Measurements from ENCODE around the gene KCTD14.
"Not testable (repeated sequence)": the region's sequence is repeated elsewhere in the genome, so short reads cannot be mapped to it uniquely, and the experiment has no call there.

The KCTD14 gene, protein sequence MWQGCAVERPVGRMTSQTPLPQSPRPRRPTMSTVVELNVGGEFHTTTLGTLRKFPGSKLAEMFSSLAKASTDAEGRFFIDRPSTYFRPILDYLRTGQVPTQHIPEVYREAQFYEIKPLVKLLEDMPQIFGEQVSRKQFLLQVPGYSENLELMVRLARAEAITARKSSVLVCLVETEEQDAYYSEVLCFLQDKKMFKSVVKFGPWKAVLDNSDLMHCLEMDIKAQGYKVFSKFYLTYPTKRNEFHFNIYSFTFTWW

DNA sequence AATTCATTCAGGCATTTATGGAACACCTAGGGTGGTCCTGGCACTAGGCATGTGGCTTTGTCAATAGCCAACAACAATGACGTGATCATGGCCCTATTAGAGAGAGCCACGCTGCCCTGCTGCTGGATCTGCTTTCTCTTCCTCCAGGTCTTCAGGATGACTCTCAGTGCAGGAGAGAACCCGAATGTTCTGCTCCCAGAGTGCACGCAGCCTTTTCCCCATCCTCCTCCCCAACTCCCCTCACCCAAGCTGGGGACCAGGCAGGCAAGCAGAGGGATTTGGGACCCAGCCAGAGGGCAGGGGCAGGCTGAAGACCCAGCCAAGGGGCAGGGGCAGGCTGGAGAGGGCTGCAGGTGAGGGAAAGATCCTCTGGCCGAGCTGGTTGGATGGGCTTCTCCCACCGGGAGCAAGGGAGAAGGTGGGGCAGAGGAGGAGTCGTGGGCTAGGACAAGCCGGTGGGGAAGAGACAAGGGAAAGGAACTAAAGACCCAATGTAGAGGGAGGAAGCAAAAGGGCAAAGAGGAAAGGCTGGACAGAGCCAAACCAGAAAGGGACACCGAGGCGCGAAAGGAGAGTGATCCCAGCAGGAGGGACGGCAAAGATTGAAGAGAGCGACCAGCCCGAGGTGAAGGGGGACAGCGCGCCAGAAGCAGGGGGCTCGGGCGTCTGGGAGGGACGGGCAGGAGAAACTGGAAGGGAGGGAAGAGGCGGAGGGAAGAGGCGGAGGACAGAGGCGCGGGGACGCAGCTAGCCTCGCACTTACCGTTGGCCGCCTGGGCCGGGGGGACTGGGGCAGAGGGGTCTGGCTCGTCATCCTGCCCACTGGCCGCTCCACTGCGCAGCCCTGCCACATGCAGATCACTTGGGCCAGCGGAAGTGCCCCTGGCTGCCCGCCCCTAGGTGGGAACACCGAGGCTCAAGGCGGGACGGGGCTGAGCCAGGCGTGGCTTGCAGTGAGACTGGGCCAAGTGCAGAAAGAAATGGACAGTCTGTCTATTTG lies at the start of gene KCTD14:
Gene KCTD14, minus strand, starts transcription at position 880 of the 1,000 bp plus-strand sequence. Its CDS starts 27 bp downstream, at position 853.
- DNase-seq (ENCODE audit: low read depth): no peak

DNA sequence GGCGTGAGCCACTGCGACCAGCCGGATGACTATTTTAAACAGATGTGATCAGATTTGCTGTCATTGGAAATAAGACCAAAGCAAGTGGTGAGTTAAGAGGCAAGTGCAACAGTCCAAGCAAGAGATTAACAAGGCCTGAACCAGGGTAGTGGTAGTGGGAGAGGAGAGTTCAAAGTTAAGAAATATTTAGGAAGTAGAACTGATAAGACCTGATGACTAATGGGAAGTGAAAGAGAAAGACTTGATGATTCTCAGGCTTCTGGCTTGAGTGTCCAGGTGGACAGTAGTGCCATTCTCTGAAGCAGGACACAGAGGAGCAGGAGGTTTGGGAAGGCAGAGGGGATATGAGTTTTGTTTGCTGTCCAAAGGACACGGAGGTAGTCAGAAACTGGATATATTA lies 49.4 kb upstream of the KCTD14 start:
- DNase-seq (ENCODE audit: low read depth): no peak

DNA sequence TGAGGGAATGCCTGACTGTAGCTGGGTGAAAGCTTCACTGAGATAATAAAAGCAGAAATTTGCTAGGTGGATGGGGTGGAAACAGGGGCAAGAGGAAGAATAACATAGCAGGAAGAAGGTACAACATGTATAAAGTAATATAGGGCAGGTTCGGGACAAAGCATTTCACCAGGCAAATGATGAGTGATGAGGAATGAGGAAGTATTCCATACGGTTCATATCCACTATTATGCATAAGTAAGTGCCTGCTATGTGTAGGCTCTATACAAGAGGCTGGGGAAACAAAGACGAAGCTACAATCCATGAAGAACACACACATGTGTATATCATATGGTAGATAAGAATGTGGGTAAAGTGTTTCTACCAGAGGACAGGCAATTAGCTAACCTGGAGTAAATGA lies 48.6 kb upstream of the KCTD14 start:
- no peak for DNase-seq (ENCODE audit: low read depth)

DNA sequence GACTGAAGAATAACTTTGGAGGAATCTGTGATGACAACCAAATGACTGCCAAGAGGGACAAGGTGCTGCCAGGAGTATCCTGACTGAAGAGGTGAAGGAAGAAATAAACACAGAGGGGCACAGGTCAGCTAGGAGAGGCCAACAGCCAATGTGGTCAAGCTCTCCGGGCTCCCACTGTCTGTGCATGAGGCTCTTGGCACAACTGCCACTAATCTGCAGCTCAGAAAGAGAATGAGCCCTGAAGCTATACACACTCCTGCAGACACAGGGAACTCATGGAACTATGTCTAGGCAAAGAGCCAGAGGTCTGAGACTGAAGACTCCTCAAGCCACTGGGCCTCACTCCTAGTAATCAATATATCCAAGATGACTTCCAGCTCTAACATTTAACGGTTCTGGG lies 47.5 kb upstream of the KCTD14 start:
- DNase-seq (ENCODE audit: low read depth): no peak

DNA sequence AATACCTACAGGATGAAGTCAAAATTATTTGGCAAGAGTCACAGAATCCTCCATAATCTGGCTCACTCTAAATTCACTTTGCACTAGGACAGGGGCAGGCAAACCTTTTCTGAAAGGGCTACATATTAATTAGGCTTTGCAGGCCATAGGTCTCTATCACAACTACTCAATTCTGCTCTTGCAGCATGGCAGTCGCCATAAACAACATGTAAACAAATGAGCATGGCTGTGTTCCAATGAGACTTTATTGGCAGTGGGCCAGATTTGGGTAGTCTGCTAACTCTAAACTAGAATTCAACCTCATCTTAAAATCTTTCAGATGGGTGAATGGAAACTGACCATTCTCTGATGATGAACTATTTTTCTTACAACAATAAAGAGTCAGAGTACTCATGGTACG lies 46.4 kb upstream of the KCTD14 start:
- no peak for DNase-seq (ENCODE audit: low read depth)

DNA sequence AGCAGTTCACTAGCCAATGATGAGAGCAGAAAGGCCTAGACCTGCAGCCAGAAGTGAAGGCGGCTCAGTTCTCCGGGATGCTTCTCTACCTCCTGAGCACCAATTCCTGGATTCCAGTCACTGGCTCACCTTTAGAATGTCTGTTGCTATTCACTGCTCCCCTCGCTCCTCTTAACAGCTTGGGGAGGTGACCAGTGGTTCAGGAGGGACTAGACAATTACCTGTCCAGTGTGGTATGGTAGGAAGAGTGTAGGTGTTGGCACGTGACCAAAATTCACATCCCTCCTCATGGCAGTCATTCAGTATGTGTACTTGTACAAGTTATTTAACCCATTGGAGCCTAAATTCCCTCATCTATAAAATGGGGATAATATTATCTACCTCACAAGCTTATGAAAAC lies 44.6 kb upstream of the KCTD14 start:
- DNase-seq (ENCODE audit: low read depth): no peak

DNA sequence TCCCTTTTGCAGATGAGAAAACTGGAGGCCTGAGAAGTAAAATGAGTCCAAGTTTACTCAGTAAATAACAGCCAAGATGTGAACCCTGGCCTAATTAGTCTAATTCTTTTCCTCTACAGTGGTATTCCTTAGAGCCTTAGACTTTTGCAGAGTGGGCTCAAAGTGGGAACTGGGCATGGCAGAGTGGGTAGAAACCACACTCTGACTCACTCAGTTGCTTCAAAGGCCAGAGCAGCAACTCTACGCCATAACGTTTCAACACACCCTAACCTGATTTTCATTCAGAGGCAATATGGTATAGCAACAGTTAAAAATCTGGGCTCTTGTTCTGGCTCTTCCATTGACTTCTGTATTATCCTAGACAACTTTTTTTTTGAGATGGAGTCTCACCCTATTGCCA lies 43.4 kb upstream of the KCTD14 start:
- DNase-seq (ENCODE audit: low read depth): no peak

DNA sequence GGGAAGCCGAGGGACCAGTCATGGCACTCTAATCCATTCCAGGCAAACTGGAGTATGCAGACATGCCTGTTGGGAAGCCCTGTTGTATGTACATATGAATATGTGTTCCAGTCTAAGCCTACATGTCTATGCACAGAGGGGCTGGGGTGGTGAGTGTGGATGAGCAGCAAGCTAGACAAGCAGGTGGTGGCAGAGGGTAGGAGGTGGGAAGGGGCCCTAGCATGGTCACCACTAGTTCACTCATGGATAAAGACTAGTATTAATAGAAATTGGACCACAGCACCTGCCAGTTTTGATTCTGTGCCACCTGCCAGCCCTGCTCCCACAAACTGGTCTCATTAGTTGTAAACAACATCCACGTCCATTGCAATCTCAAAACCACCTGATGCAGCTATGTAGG lies 42.1 kb upstream of the KCTD14 start:
- DNase-seq (ENCODE audit: low read depth): no peak

DNA sequence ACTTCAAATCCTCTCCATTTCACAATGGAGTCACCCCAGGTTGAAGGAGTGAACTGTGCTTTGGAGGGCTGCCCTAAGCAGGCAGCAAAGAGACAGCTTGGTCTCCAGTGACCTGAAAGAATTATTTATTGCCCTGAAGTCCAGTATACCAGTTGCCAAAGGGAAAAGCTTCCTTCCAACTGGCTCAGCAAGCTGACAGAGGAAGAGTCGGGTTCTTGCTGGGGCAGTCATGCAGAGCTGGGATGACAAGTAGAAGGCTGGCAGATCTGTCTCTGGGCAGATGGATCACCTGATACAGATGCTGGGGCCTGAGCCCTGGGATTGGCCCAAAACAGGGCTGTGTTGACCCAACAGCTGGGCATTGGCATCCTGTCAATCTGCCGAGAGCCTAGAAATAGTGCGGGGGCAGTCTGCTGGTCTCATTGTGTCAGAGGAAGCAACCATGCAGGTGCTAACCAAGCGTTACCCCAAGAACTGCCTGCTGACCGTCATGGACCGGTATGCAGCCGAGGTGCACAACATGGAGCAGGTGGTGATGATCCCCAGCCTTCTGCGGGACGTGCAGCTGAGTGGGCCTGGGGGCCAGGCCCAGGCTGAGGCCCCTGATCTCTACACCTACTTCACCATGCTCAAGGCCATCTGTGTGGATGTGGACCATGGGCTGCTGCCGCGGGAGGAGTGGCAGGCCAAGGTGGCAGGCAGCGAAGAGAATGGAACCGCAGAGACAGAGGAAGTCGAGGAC lies 40.5 kb upstream of the KCTD14 start, which contains the start of gene THRSP:
Gene THRSP, plus strand, starts transcription at position 422 of the 742 bp plus-strand sequence. Its CDS starts 21 bp downstream, at position 443.
- no peak for DNase-seq (ENCODE audit: low read depth)

DNA sequence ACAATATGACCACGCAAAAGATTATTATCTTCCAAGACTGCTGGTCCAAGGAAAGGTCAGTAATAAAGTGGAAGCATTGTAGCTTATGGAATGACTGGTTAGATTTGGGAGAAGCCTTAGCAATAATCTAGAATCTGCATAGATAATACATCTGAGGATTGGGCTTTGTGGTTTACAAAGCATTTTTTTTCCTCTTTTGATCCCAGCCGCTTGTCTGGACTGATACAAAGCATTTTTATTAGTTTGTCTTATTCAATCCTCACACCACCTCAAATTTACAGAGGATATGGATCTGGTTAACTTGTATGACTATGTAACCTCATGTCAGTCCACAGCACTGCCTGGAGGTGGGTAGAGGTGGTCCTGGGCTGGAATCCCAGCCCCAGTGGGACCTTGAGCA lies 39.6 kb upstream of the KCTD14 start:
- no peak for DNase-seq (ENCODE audit: low read depth)

DNA sequence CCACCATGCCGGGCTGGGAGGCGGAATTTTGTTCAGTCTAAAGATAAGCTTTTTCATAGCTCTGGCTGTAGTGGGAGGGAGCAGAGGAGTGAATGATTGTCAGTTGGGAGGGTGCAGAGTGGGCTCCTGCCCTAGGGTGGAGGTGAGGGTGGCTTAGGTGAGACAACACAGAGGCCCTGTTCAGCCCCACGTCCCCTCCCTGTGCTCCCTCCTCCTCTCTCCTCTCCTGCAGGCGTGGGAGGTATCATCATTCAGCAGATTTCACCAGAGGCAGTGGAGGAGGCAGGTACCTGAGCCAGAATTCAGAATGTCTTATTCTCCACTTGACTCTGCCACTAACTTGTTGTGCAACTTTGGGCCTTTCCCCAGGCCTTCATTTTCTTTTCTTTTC lies 38.8 kb upstream of the KCTD14 start:
- DNase-seq (ENCODE audit: low read depth): no peak

DNA sequence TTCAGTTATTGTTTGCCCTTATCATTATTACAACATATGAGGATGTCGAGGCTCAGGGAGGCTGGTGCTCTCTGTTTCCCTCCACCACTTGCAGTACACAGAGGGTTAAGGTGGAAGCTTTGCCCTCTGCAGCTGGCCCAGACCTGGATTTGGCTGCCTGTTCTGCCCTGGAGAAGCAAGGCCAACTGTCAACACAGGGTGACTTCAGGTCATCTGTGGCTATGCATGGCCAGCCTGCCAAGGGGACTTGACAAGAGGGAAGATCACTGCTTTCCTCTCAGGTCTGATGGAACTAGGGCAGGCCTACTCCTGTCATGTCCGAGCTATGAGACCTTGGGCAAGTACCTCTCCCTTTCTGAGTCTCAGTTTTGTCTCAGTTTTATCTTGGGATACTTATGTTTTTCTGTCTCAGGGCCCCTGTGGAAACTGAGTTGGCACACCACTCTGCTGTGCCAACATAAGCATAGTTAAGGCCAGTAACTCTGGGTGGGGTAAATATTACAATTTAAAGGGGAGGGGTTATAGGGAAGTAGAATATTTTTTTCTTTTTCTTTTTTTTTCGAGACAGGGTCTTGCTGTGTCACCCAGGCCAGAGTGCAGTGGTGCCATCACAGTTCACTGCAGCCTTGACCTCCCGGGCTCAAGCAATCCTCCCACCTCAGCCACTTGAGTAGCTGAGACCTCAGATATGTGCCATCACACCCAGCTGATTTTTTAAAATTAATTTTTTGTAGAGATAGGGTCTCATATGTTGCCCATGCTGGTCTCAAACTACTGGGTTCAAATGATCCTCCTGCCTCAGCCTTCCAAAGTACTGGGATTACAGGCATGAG lies 38.2 kb upstream of the KCTD14 start:
- DNase-seq (ENCODE audit: low read depth): no peak

DNA sequence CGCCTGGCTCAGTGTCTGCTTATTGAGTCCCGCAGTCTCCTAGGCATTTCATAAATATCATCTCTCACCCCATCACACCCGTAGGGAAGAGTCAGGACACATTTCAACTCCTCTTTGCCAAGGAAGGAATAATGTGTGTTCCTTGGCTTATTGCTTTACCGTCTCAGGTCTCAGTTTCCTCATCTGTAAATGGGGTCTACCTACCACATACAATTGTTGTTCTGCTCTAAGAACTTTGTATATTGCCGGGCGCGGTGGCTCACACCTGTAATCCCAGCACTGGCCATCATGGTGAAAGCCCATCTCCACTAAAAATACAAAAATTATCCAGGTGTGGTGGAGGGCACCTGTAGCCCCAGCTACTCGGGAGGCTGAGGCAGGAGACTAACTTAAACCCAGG lies 37.5 kb upstream of the KCTD14 start:
- DNase-seq (ENCODE audit: low read depth): no peak

DNA sequence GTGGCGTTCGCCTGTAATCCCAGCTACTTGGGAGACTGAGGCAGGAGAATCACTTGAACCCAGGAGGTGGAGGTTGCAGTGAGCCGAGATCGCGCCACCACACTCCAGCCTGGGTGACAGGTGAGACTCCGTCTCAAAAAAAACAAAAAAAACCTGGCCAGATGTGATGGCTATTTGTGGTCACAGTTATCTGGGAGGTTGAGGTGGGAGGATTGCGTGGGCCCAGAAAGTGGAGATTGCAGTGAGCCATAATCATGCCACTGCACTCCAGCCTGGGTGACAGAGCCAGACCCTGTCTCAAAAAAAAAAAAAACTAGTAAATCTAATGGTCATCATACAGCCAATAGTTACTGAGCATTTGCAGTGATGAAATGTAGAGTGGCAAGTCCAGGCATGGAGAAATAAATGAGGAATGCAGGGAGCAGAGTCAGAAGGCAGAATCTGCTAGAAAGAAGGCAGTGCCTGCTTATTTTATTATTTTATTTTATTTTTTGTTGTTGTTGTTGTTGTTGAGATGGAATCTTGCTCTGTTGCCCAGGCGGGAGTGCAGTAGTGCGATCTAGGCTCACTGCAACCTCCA lies 36.8 kb upstream of the KCTD14 start:
- DNase-seq (ENCODE audit: low read depth): not testable (repeated sequence)

DNA sequence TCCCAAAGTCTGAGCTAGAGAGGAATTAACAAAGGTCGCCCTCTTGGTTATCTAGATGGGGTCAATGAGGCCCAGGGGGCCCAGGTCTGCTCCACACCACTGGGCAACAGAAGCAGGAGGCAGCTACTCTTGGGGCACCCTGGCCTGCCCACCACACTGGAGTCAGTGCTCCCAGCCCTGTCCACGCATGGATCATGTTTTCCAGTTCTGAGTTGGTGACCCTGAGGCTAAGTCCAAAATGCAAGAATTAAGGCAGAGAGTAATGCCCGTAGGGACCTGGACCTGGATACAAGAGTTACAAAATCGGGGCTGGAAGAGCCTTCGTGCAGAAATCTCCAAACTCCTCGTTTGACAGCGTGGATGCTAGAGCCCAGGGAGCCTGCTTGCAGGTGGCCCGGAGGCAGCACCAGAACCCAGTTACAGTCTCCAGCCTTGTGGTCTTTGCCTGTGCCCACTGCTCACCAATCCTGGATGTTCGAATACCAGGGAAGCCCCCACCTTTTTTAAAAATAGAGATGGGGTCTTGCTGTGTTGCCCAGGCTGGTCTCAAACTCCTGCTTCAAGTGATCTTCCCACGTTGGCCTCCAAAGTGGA lies 34.5 kb upstream of the KCTD14 start:
- no peak for DNase-seq (ENCODE audit: low read depth)

DNA sequence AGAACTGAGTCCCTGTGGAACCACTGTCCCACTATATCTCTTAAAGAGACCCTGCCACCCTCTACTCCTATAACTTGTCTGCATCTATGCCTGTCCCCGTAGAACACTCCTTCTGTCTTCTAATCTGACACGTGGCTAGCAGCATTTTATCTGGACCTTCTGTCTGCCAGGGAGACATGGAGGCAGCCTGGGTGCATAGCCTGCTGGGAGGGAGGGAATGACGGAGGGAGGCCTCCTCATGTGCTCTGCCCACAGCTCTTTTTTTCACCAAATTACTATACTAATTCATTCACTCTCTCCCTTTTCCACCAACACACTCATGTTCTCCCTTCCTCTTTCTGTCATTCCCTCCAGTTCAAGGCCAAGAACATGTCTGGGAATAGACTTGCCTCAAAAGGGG lies 33.0 kb upstream of the KCTD14 start:
- no peak for DNase-seq (ENCODE audit: low read depth)

DNA sequence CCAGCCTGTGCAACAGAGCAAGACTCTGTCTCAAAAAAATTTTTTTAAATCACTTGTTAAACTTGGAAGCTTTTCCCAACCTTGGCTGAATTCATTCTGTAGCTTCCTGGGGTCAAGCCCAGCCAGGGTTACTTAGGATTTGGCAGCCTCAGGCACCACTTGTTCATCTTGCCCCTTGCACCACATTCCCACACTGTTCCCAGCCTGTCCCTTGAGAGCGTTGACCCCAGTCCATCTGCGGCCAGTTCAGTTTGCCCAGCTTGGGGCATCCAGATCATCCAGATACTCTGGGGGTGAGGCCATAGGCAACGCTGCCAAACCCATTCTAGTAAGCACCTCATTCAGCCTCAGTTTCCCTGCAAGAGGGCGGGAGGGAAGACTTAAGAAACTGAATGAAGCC lies 31.9 kb upstream of the KCTD14 start:
- DNase-seq (ENCODE audit: low read depth): no peak

DNA sequence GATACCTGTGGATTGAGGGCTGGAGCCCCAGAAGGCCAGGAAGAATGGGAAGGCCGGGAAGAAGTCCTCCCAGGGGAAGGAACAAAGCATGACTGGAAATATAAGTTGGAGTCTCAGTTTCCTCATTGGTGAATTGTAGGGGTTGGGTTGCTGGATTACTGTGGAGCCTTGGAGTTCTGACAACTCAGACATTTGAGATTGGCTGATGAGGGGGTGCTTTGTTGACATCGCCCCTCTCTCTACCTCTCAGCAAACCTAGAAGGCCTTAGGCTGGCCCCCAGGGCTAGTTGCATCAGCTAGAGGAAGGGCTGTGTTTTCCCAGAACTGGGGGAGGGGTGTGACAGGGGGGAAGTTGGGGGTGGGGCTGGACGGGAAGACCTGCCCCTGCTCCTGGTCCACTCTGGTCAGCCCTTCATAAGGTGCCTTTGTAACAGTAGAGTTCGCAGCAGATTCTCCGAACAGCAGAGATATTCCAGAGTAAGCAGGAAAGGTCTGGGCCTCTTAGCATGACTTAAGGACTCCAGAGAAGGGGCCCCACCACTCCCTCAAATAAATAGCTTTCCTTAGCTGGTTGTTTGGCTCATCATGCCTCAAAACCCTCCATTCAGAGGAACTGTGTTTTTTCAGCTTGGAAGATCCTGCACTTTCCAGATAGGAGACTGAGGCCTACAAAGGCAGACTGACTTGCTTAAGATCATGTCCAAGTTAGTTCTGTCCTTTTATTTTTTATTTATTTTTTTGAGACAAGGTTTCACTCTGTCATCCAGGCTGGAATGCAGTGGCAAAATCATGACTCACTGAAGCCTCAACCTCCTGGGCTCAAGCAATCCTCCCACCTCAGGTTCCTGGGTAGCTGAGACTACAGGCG lies 28.1 kb upstream of the KCTD14 start:
- DNase-seq (ENCODE audit: low read depth): no peak

DNA sequence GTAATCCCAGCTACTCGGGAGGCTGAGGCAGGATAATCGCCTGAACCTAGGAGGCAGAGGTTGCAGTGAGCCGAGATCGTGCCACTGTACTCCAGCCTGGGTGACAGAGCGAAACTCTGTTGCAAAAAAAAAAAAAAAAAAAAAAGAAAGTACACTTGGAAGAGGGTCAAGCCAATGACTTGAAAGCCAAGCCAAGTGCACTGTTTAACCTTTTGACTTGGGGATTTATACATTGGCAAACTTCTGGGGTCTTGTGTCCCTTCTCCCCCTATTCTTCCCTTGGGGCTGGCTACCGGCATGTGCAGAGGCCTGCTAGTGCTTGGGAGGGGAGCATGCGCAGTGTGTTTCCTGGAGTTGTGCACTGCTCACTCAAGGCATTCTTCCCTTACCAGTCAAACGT lies 26.3 kb upstream of the KCTD14 start:
- DNase-seq (ENCODE audit: low read depth): no peak

DNA sequence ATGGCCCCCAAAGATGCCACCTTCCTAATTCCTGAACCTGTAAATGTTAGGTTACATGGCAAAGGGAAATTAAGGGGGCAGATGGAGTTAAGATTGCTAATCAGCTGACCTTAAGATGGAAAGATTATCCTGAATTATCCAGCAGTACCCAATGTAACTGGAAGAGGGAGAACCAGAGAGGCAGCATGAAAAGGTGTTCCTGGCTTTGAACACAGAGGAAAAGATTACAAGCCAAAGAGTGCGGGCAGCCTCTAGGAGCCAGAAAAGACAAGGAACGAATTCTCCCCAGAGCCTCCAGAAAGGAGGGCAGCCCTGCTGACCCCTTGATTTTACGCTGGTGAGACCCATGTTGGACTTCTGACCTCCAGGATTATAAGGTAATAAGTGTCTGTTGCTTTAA lies 25.5 kb upstream of the KCTD14 start:
- no peak for DNase-seq (ENCODE audit: low read depth)
